HL-60/S4 treated with phorbol 12-myristate 13-acetate at 8.2 ng/mL for 4 days and 3 days (cell line): ENCODE results near the gene NTRK3.

Source experiments
- in situ Hi-C: fragments of 300-500 bp; cut with MboI; formaldehyde crosslinking; loops from 2 replicates; pipeline ENCODE4 v1.15.0; 2022; ENCODE audit warnings: low sequenced_read_pairs

NTRK3 gene

GRCh38 chr15:88232771-88233201, 23.8 kb downstream of the NTRK3 start:
- in situ Hi-C loops, result no loop called here

- in situ Hi-C loops, result no loop called here
Measured at GRCh38 chr15:88231909-88232644, 24.5 kb downstream of the NTRK3 start.

- in situ Hi-C loops, result no loop called here
Measured at GRCh38 chr15:88230823-88231222, 25.7 kb downstream of the NTRK3 start.

- in situ Hi-C loops, result no loop called here
Measured at GRCh38 chr15:88225461-88225860, 31.1 kb downstream of the NTRK3 start.

- in situ Hi-C loops, result no loop called here
Measured at GRCh38 chr15:88223084-88223483, 33.5 kb downstream of the NTRK3 start.

- in situ Hi-C loops, result no loop called here
Measured at GRCh38 chr15:88221836-88222235, 34.7 kb downstream of the NTRK3 start.

GRCh38 chr15:88220443-88221335, 35.9 kb downstream of the NTRK3 start:
- in situ Hi-C loops, result no loop called here

- in situ Hi-C loops, result no loop called here
Measured at GRCh38 chr15:88219623-88220022, 36.9 kb downstream of the NTRK3 start.

- in situ Hi-C loops, result no loop called here
Measured at GRCh38 chr15:88218557-88219221, 37.9 kb downstream of the NTRK3 start.

- in situ Hi-C loops, result no loop called here
Measured at GRCh38 chr15:88215066-88215648, 41.4 kb downstream of the NTRK3 start.

GRCh38 chr15:88209111-88209510, 47.4 kb downstream of the NTRK3 start:
- in situ Hi-C loops, result no loop called here

- in situ Hi-C loops, result no loop called here
Measured at GRCh38 chr15:88208396-88208795, 48.1 kb downstream of the NTRK3 start.

GRCh38 chr15:88207565-88207964, 49.0 kb downstream of the NTRK3 start:
- in situ Hi-C loops, result no loop called here

- in situ Hi-C loops, result no loop called here
Measured at GRCh38 chr15:88204584-88204983, 52.0 kb downstream of the NTRK3 start.

GRCh38 chr15:88202231-88202630, 54.3 kb downstream of the NTRK3 start:
- in situ Hi-C loops, result no loop called here

GRCh38 chr15:88201207-88201606, 55.3 kb downstream of the NTRK3 start:
- in situ Hi-C loops, result no loop called here

- in situ Hi-C loops, result no loop called here
Measured at GRCh38 chr15:88196961-88197360, 59.6 kb downstream of the NTRK3 start.

GRCh38 chr15:88194162-88194561, 62.4 kb downstream of the NTRK3 start:
- in situ Hi-C loops, result no loop called here

- in situ Hi-C loops, result no loop called here
Measured at GRCh38 chr15:88193415-88193814, 63.1 kb downstream of the NTRK3 start.

GRCh38 chr15:88191812-88192165, 64.8 kb downstream of the NTRK3 start:
- in situ Hi-C loops, result no loop called here

- in situ Hi-C loops, result no loop called here
Measured at GRCh38 chr15:88190232-88190631, 66.3 kb downstream of the NTRK3 start.
